IMR-90 (cell line): ENCODE measurements around the gene PCK1.

Experiments
- CTCF ChIP-seq: conservative IDR thresholded peaks from 2 replicates; pipeline ENCODE4 v1.5.1; 2012; ENCODE audit warnings: mild to moderate bottlenecking, low read depth, low read length, improper control_type of control experiment
- POLR2A ChIP-seq: IDR thresholded peaks from 2 replicates; pipeline ENCODE4 v1.6.1; 2012; ENCODE audit warnings: mild to moderate bottlenecking, low read depth, low read length

- TF ChIP-seq CTCF = no peak
- no peak for TF ChIP-seq POLR2A
Measured at GRCh38 chr20:57522380-57523140, 38.4 kb upstream of the PCK1 start.
